IPS-18c (cell line): ENCODE data around the gene CYP51A1.
"Not testable (repeated sequence)": the region's sequence is repeated elsewhere in the genome, so short reads cannot be mapped to it uniquely, and the experiment has no call there.

Experiments
- H3K4me3 ChIP-seq: 2 replicates; pipeline ENCODE4 v1.7.0; 2013; ENCODE audit warnings: low read depth, mild to moderate bottlenecking, low read length, moderate library complexity; ENCODE audit not compliant: insufficient read depth
- H3K9me3 ChIP-seq: one replicate; pipeline ENCODE4 v1.6.1; 2013; ENCODE audit warnings: mild to moderate bottlenecking, low read length, moderate library complexity; ENCODE audit not compliant: control insufficient read depth, insufficient read depth

CYP51A1 gene

GRCh38 chr7:92133737-92134270 lies 473 bp downstream of the CYP51A1 start:
- Histone ChIP-seq H3K9me3 (no peaks in the 10 kb centered on the region), H3K4me3 (peak overlapping the region; percentile 96)

- Histone ChIP-seq H3K4me3 (peak overlapping the region; percentile 96), H3K9me3 (no peaks in the 10 kb centered on the region)
These were observed 1.0 kb downstream of the CYP51A1 start for GRCh38 chr7:92133133-92133736.

- Histone ChIP-seq H3K9me3 (no peaks in the 10 kb centered on the region), H3K4me3 (no peak overlapping the region)
These were observed 2.4 kb downstream of the CYP51A1 start for GRCh38 chr7:92131764-92132330.

GRCh38 chr7:92131093-92131492 lies 3.2 kb downstream of the CYP51A1 start:
- H3K9me3 ChIP-seq: no peaks in the 10 kb centered on the region
- no peak overlapping the region for H3K4me3 ChIP-seq

GRCh38 chr7:92121681-92122080 lies 12.6 kb downstream of the CYP51A1 start:
- no peaks in the 10 kb centered on the region for H3K9me3 ChIP-seq
- H3K4me3 ChIP-seq: no peak overlapping the region

GRCh38 chr7:92119213-92119759 lies 15.0 kb downstream of the CYP51A1 start:
- H3K4me3 ChIP-seq: no peak overlapping the region
- H3K9me3 ChIP-seq: no peaks in the 10 kb centered on the region

GRCh38 chr7:92116949-92117348 lies 17.3 kb downstream of the CYP51A1 start:
- Histone ChIP-seq H3K9me3 (no peaks in the 10 kb centered on the region), H3K4me3 (no peak overlapping the region)

- Histone ChIP-seq H3K9me3 (no peaks in the 10 kb centered on the region), H3K4me3 (no peak overlapping the region)
These were observed 18.5 kb downstream of the CYP51A1 start for GRCh38 chr7:92115821-92116220.

- no peak overlapping the region for H3K4me3 ChIP-seq
- no peaks in the 10 kb centered on the region for H3K9me3 ChIP-seq
These were observed 23.4 kb downstream of the CYP51A1 start for GRCh38 chr7:92110857-92111256.

- Histone ChIP-seq H3K4me3 (no peak overlapping the region), H3K9me3 (no peaks in the 10 kb centered on the region)
These were observed 25.5 kb downstream of the CYP51A1 start for GRCh38 chr7:92108821-92109220.

- not testable (repeated sequence) for H3K4me3 ChIP-seq, H3K9me3 ChIP-seq
These were observed 31.4 kb downstream of the CYP51A1 start for GRCh38 chr7:92102862-92103261.

- Histone ChIP-seq H3K9me3 (no peaks in the 10 kb centered on the region), H3K4me3 (no peak overlapping the region)
These were observed 33.7 kb downstream of the CYP51A1 start for GRCh38 chr7:92100534-92100933.

- no peaks in the 10 kb centered on the region for H3K9me3 ChIP-seq
- no peak overlapping the region for H3K4me3 ChIP-seq
These were observed 38.9 kb downstream of the CYP51A1 start for GRCh38 chr7:92095380-92095779.

- no peaks in the 10 kb centered on the region for H3K9me3 ChIP-seq
- H3K4me3 ChIP-seq: no peak overlapping the region
These were observed 42.1 kb downstream of the CYP51A1 start for GRCh38 chr7:92092210-92092609.

- H3K4me3 ChIP-seq: no peak overlapping the region
- H3K9me3 ChIP-seq: no peaks in the 10 kb centered on the region
These were observed 46.0 kb downstream of the CYP51A1 start for GRCh38 chr7:92088266-92088665.

- H3K9me3 ChIP-seq, H3K4me3 ChIP-seq: not testable (repeated sequence)
These were observed 50.4 kb downstream of the CYP51A1 start for GRCh38 chr7:92083922-92084321.

- Histone ChIP-seq H3K4me3 (no peak overlapping the region), H3K9me3 (no peaks in the 10 kb centered on the region)
These were observed 57.8 kb downstream of the CYP51A1 start for GRCh38 chr7:92076509-92076908.

- H3K4me3 ChIP-seq: no peak overlapping the region
These were observed 58.7 kb downstream of the CYP51A1 start for GRCh38 chr7:92075455-92076158.

More at GRCh38 chr7:92075455-92076158, 58.7 kb downstream of the CYP51A1 start:
- no peaks in the 10 kb centered on the region for H3K9me3 ChIP-seq
